GM23338 (cell line): Measurements from ENCODE around the gene FRMD4A. TPM values are rescaled to one million over a fixed set of nuclear protein-coding genes. Genes with fewer than 3 reads are reported as not detected.

Experiments
- ATAC-seq: fragments of 200-7000 bp; cut with Tn5 transposase; 3 replicates; pipeline ENCODE4 v1.9.1; 2020
- DNase-seq: peaks from one replicate; pipeline ENCODE4 v3.0.0-alpha.2; 2015; ENCODE audit warnings: low spot score
- H2AFZ ChIP-seq: fragments of 200-600 bp; sonication (generic); 2 replicates; pipeline ENCODE4 v1.8.0; 2016; ENCODE audit warnings: antibody characterized with exemption, mild to moderate bottlenecking, moderate library complexity
- H3F3A ChIP-seq: fragments of 200-600 bp; sonication (generic); replicated peaks from 2 replicates; pipeline ENCODE4 v1.8.0; 2017; ENCODE audit warnings: antibody characterized with exemption, mixed run types, low read depth
- H3K27ac ChIP-seq: fragments of 200-600 bp; sonication (generic); 2 replicates; pipeline ENCODE4 v1.6.1; 2016; ENCODE audit warnings: low read depth
- H3K27me3 ChIP-seq: fragments of 200-600 bp; sonication (generic); 2 replicates; pipeline ENCODE4 v1.8.0; 2016; ENCODE audit warnings: mild to moderate bottlenecking, mixed run types, moderate library complexity; ENCODE audit not compliant: insufficient read depth
- H3K36me3 ChIP-seq: fragments of 200-600 bp; sonication (generic); 2 replicates; pipeline ENCODE4 v1.8.0; 2016; ENCODE audit warnings: mild to moderate bottlenecking; ENCODE audit not compliant: insufficient read depth
- H3K4me1 ChIP-seq: fragments of 200-600 bp; sonication (generic); 2 replicates; pipeline ENCODE4 v1.8.0; 2016; ENCODE audit warnings: mild to moderate bottlenecking, moderate library complexity; ENCODE audit not compliant: insufficient read depth
- H3K4me2 ChIP-seq: fragments of 200-600 bp; sonication (generic); 2 replicates; pipeline ENCODE4 v1.7.1; 2017; ENCODE audit warnings: mixed run types
- H3K4me3 ChIP-seq: fragments of 200-600 bp; sonication (generic); 2 replicates; pipeline ENCODE4 v1.6.1; 2016; ENCODE audit warnings: mixed run types
- H3K79me2 ChIP-seq: fragments of 200-600 bp; sonication (generic); replicated peaks from 2 replicates; pipeline ENCODE4 v1.8.0; 2017; ENCODE audit warnings: mild to moderate bottlenecking; ENCODE audit not compliant: insufficient read depth
- H3K9me2 ChIP-seq: fragments of 200-600 bp; sonication (generic); 2 replicates; pipeline ENCODE4 v1.8.0; 2017; ENCODE audit not compliant: insufficient read depth
- H4K20me1 ChIP-seq: fragments of 200-600 bp; sonication (generic); replicated peaks from 2 replicates; pipeline ENCODE4 v1.8.0; 2017; ENCODE audit warnings: mild to moderate bottlenecking; ENCODE audit not compliant: insufficient read depth
- H3K27ac Mint-ChIP-seq: 2 replicates; pipeline ENCODE4 v1.8.0; 2020; ENCODE audit warnings: inconsistent platforms, mild to moderate bottlenecking, moderate library complexity, mixed read lengths
- H3K27me3 Mint-ChIP-seq: 3 replicates; pipeline ENCODE4 v1.8.0; 2022; ENCODE audit warnings: low read depth, mild to moderate bottlenecking, moderate library complexity, mixed read lengths, inconsistent platforms; ENCODE audit not compliant: insufficient read depth, poor library complexity
- H3K36me3 Mint-ChIP-seq: 3 replicates; pipeline ENCODE4 v1.8.0; 2021; ENCODE audit warnings: low read depth, mild to moderate bottlenecking, inconsistent platforms, moderate library complexity, mixed read lengths
- H3K4me1 Mint-ChIP-seq: 3 replicates; pipeline ENCODE4 v1.8.0; 2020; ENCODE audit warnings: mild to moderate bottlenecking, inconsistent platforms, mixed read lengths
- H3K4me3 Mint-ChIP-seq: 3 replicates; pipeline ENCODE4 v1.8.0; 2021; ENCODE audit warnings: moderate library complexity, mild to moderate bottlenecking, inconsistent platforms, mixed read lengths
- H3K9me3 Mint-ChIP-seq: 3 replicates; pipeline ENCODE4 v1.8.0; 2020; ENCODE audit warnings: moderate library complexity, mild to moderate bottlenecking, inconsistent platforms, mixed read lengths
- CREB1 ChIP-seq: fragments of 250-450 bp; sonication (Bioruptor Pico); IDR thresholded peaks from 2 replicates; pipeline ENCODE4 v1.5.0; 2020; ENCODE audit warnings: low read depth, mild to moderate bottlenecking, moderate library complexity
- EZH2phosphoT487 ChIP-seq: fragments of 200-600 bp; sonication (generic); IDR thresholded peaks from one replicate; pipeline ENCODE4 v1.8.1; 2018; ENCODE audit warnings: antibody characterized with exemption; ENCODE audit not compliant: unreplicated experiment
- POLR2AphosphoS5 ChIP-seq: IDR thresholded peaks from 2 replicates; pipeline ENCODE4 v1.6.1; 2016; ENCODE audit warnings: antibody characterized with exemption, low read depth
- STAT1 ChIP-seq: IDR thresholded peaks from one replicate; pipeline ENCODE4 v1.6.1; 2016; ENCODE audit warnings: antibody characterized with exemption; ENCODE audit not compliant: unreplicated experiment
- ZNF331 ChIP-seq: fragments of 250-450 bp; sonication (Bioruptor Pico); IDR thresholded peaks from 2 replicates; pipeline ENCODE4 v1.5.0; 2020; ENCODE audit warnings: low read depth, mild to moderate bottlenecking, moderate library complexity
- ZNF462 ChIP-seq: fragments of 250-450 bp; sonication (Bioruptor Pico); IDR thresholded peaks from 2 replicates; pipeline ENCODE4 v1.5.0; 2020; ENCODE audit warnings: mild to moderate bottlenecking, moderate library complexity
- polyA plus RNA-seq: library from polyadenylated mRNA; unstranded; fragments of >200 nt; fragmentation: Nextera tagmentation; extraction: Ambion mirVana; gene quantifications from 2 replicates; pipeline ENCODE4 v1.2.1, GENCODE V29; 2016
- total RNA-seq: library from RNA; depleted of rRNA; stranded (reverse); fragments of >200 nt; shearing (Covaris generic); gene quantifications from 2 replicates; pipeline ENCODE4 v1.2.3, GENCODE V29; 2014
- TF ChIP-seq, protein P1 (sequence below): IDR thresholded peaks from one replicate; pipeline ENCODE4 v1.6.1; 2018; ENCODE audit warnings: antibody characterized with exemption; ENCODE audit not compliant: unreplicated experiment
- TF ChIP-seq, protein P2 (sequence below), 2 experiments: fragments of 200-600 bp in 1 of 2; sonication (generic) in 1 of 2; conservative IDR thresholded peaks; 2 replicates each; pipeline versions ENCODE4 v1.5.1 to v1.6.1; 2016 to 2017; ENCODE audit warnings: antibody characterized with exemption in 2 of 2, low read depth in 2 of 2, mild to moderate bottlenecking in 2 of 2, moderate library complexity in 1 of 2

FRMD4A gene
- total and polyA plus RNA-seq, 2 experiments from 2014 or later, result 14.0 to 20.1 TPM

GRCh38 chr10:13741438-13741837 is 589.3 kb downstream of the FRMD4A start:
- Histone ChIP-seq H3K27me3 (no peaks in the 10 kb centered on the region), H3K36me3 (no peaks in the 10 kb centered on the region), H3K9me2 (no peaks in the 10 kb centered on the region), H3K4me1 (peaks cover 5% of the 10 kb centered on the region; the same call in 1 of the 2 replicates), H3F3A (no peaks in the 10 kb centered on the region), H3K4me3 (no peak overlapping the region), H2AFZ (no peak overlapping the region), H4K20me1 (no peaks in the 10 kb centered on the region), H3K4me2 (no peak overlapping the region), H3K27ac (no peak overlapping the region), H3K79me2 (no peaks in the 10 kb centered on the region)
- ATAC-seq (no peak), DNase-seq (peak; percentile 46)
- H3K27ac Mint-ChIP-seq, result 0 out of 2 replicates have a peak overlapping the region, but pooled peaks have one; percentile 29
- peaks cover under 1% of the 10 kb centered on the region; the same call in 1 of the 3 replicates for H3K36me3 Mint-ChIP-seq
- H3K27me3 Mint-ChIP-seq, result peaks cover 1% of the 10 kb centered on the region
- H3K4me1 Mint-ChIP-seq, result peaks cover 12% of the 10 kb centered on the region
- TF ChIP-seq, protein P1, sequence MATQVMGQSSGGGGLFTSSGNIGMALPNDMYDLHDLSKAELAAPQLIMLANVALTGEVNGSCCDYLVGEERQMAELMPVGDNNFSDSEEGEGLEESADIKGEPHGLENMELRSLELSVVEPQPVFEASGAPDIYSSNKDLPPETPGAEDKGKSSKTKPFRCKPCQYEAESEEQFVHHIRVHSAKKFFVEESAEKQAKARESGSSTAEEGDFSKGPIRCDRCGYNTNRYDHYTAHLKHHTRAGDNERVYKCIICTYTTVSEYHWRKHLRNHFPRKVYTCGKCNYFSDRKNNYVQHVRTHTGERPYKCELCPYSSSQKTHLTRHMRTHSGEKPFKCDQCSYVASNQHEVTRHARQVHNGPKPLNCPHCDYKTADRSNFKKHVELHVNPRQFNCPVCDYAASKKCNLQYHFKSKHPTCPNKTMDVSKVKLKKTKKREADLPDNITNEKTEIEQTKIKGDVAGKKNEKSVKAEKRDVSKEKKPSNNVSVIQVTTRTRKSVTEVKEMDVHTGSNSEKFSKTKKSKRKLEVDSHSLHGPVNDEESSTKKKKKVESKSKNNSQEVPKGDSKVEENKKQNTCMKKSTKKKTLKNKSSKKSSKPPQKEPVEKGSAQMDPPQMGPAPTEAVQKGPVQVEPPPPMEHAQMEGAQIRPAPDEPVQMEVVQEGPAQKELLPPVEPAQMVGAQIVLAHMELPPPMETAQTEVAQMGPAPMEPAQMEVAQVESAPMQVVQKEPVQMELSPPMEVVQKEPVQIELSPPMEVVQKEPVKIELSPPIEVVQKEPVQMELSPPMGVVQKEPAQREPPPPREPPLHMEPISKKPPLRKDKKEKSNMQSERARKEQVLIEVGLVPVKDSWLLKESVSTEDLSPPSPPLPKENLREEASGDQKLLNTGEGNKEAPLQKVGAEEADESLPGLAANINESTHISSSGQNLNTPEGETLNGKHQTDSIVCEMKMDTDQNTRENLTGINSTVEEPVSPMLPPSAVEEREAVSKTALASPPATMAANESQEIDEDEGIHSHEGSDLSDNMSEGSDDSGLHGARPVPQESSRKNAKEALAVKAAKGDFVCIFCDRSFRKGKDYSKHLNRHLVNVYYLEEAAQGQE, result no peak
- TF ChIP-seq STAT1, result no peak
- no peak for TF ChIP-seq ZNF331
- no peak for TF ChIP-seq CREB1 (CRISPR knock-in tag)
- H3K9me3 Mint-ChIP-seq, result no peaks in the 10 kb centered on the region
- H3K4me3 Mint-ChIP-seq, result no peak overlapping the region

DNA sequence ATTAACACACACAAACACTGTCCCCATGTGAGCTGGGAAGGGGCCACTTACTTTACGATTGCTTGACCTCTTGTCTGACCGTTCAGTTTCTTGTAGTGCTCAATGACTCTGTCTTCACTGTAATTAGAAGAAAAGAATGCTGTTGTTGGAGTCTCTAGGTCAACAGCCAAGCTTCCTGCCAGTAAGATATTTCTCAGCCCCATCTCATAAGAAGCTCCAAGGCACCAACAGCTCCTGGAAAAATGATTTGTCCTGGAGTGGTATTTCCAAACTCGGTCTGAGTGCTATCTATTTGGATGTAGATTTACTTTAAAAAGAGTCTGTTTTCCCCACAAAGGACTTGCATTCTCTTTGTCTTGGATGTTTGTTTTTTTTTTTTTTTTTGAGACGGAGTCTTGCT is 590.3 kb downstream of the FRMD4A start:
- no peaks in the 10 kb centered on the region for H4K20me1 ChIP-seq
- no peaks in the 10 kb centered on the region for H3F3A ChIP-seq
- H3K27ac ChIP-seq, result no peak overlapping the region; the same call in 1 of the 2 replicates
- H3K4me1 ChIP-seq, result peaks cover 5% of the 10 kb centered on the region; the same call in 1 of the 2 replicates
- Mint-ChIP-seq H3K4me1 (peaks cover 14% of the 10 kb centered on the region), H3K27ac (peak overlapping the region; percentile 21; the same call in 1 of the 2 replicates), H3K36me3 (peaks cover 3% of the 10 kb centered on the region; the same call in 1 of the 3 replicates), H3K27me3 (peaks cover 1% of the 10 kb centered on the region), H3K9me3 (no peaks in the 10 kb centered on the region), H3K4me3 (no peak overlapping the region)
- H3K36me3 ChIP-seq, result no peaks in the 10 kb centered on the region
- no peak overlapping the region for H3K4me2 ChIP-seq
- no peak overlapping the region for H2AFZ ChIP-seq
- TF ChIP-seq EZH2phosphoT487 (no peak), ZNF462 (CRISPR knock-in tag) (no peak), POLR2AphosphoS5 (no peak)
- TF ChIP-seq, protein P2, sequence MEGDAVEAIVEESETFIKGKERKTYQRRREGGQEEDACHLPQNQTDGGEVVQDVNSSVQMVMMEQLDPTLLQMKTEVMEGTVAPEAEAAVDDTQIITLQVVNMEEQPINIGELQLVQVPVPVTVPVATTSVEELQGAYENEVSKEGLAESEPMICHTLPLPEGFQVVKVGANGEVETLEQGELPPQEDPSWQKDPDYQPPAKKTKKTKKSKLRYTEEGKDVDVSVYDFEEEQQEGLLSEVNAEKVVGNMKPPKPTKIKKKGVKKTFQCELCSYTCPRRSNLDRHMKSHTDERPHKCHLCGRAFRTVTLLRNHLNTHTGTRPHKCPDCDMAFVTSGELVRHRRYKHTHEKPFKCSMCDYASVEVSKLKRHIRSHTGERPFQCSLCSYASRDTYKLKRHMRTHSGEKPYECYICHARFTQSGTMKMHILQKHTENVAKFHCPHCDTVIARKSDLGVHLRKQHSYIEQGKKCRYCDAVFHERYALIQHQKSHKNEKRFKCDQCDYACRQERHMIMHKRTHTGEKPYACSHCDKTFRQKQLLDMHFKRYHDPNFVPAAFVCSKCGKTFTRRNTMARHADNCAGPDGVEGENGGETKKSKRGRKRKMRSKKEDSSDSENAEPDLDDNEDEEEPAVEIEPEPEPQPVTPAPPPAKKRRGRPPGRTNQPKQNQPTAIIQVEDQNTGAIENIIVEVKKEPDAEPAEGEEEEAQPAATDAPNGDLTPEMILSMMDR (conservative IDR thresholded peaks at IDR 0.05; ENCODE audit: low read depth in 2 of 2), result no peak
- H3K4me3 ChIP-seq, result no peak overlapping the region
- ATAC-seq, result no peak
- H3K79me2 ChIP-seq, result no peaks in the 10 kb centered on the region
- H3K9me2 ChIP-seq, result no peaks in the 10 kb centered on the region
- DNase-seq, result no peak
- no peaks in the 10 kb centered on the region for H3K27me3 ChIP-seq
